Hepatocyte (in vitro differentiated cells): ENCODE data around the gene CCL3. TPM values are rescaled to one million over a fixed set of nuclear protein-coding genes. Genes with fewer than 3 reads are reported as not detected.
A peak's percentile ranks its signal among the peaks of the same experiment; 100 is the strongest.
"Not testable (repeated sequence)": the region's sequence is repeated elsewhere in the genome, so short reads cannot be mapped to it uniquely, and the experiment has no call there.

Experiments
- DNase-seq: peaks from one replicate; pipeline ENCODE4 v3.0.0-alpha.2; 2016; ENCODE audit warnings: low spot score
- H2AFZ ChIP-seq: fragments of 200-600 bp; sonication (generic); 2 replicates; pipeline ENCODE4 v1.6.0; 2016; ENCODE audit warnings: antibody characterized with exemption, mild to moderate bottlenecking
- H3K27ac ChIP-seq: fragments of 200-600 bp; sonication (generic); 2 replicates; pipeline ENCODE4 v1.5.1; 2016; ENCODE audit warnings: mild to moderate bottlenecking
- H3K27me3 ChIP-seq: fragments of 200-600 bp; sonication (generic); 2 replicates; pipeline ENCODE4 v1.6.1; 2016
- H3K36me3 ChIP-seq: fragments of 200-600 bp; sonication (generic); replicated peaks from 2 replicates; pipeline ENCODE4 v1.5.1; 2016; ENCODE audit warnings: low read depth; ENCODE audit not compliant: insufficient read depth
- H3K4me1 ChIP-seq: fragments of 200-600 bp; sonication (generic); 2 replicates; pipeline ENCODE4 v1.5.1; 2016; ENCODE audit warnings: mild to moderate bottlenecking, moderate library complexity; ENCODE audit not compliant: insufficient read depth
- H3K4me2 ChIP-seq: fragments of 200-600 bp; sonication (generic); 2 replicates; pipeline ENCODE4 v1.6.0; 2016
- H3K4me3 ChIP-seq: fragments of 200-600 bp; sonication (generic); 2 replicates; pipeline ENCODE4 v1.5.1; 2016; ENCODE audit warnings: mild to moderate bottlenecking
- H3K79me2 ChIP-seq: fragments of 200-600 bp; sonication (generic); 2 replicates; pipeline ENCODE4 v1.6.0; 2017; ENCODE audit warnings: mild to moderate bottlenecking
- H3K9me2 ChIP-seq: fragments of 200-600 bp; sonication (generic); replicated peaks from 2 replicates; pipeline ENCODE4 v1.6.0; 2017; ENCODE audit warnings: mild to moderate bottlenecking; ENCODE audit not compliant: insufficient read depth
- H3K9me3 ChIP-seq: fragments of 200-600 bp; sonication (generic); 2 replicates; pipeline ENCODE4 v1.5.1; 2016; ENCODE audit warnings: low read depth, mild to moderate bottlenecking
- H4K20me1 ChIP-seq: fragments of 200-600 bp; sonication (generic); 2 replicates; pipeline ENCODE4 v1.6.0; 2016; ENCODE audit warnings: mild to moderate bottlenecking; ENCODE audit not compliant: insufficient read depth, poor library complexity, severe bottlenecking
- EZH2 ChIP-seq: fragments of 200-600 bp; sonication (generic); IDR thresholded peaks from 2 replicates; pipeline ENCODE4 v1.6.1; 2016; ENCODE audit warnings: antibody characterized with exemption, mild to moderate bottlenecking, borderline replicate concordance
- EZH2phosphoT487 ChIP-seq: fragments of 200-600 bp; sonication (generic); IDR thresholded peaks from one replicate; pipeline ENCODE4 v1.6.1; 2018; ENCODE audit warnings: antibody characterized with exemption, mild to moderate bottlenecking, low read depth, moderate library complexity; ENCODE audit not compliant: unreplicated experiment, severe bottlenecking
- WGBS: methylation state at CpG from one replicate; pipeline ENCODE4 v1.1.6; 2016; ENCODE audit warnings: low lambda C conversion rate; ENCODE audit errors: missing lambda C conversion rate; 5-methylcytosine and 5-hydroxymethylcytosine counted together
- polyA plus RNA-seq: library from polyadenylated mRNA; unstranded; fragments of >200 nt; fragmentation: Nextera tagmentation; extraction: Ambion mirVana; gene quantifications from 2 replicates; pipeline ENCODE4 v1.2.1, GENCODE V29; 2016
- total RNA-seq: library from RNA; depleted of rRNA; stranded (reverse); fragments of >200 nt; gene quantifications from 2 replicates; pipeline ENCODE4 v1.2.3, GENCODE V29; 2014
- TF ChIP-seq, protein P1 (sequence below): fragments of 200-600 bp; sonication (generic); IDR thresholded peaks from 2 replicates; pipeline ENCODE4 v1.5.1; 2016; ENCODE audit warnings: antibody characterized with exemption, mild to moderate bottlenecking; ENCODE audit not compliant: poor library complexity

Gene CCL3
- total and polyA plus RNA-seq, 2 experiments from 2014 or later, result 12.7 to 22.2 TPM

DNA sequence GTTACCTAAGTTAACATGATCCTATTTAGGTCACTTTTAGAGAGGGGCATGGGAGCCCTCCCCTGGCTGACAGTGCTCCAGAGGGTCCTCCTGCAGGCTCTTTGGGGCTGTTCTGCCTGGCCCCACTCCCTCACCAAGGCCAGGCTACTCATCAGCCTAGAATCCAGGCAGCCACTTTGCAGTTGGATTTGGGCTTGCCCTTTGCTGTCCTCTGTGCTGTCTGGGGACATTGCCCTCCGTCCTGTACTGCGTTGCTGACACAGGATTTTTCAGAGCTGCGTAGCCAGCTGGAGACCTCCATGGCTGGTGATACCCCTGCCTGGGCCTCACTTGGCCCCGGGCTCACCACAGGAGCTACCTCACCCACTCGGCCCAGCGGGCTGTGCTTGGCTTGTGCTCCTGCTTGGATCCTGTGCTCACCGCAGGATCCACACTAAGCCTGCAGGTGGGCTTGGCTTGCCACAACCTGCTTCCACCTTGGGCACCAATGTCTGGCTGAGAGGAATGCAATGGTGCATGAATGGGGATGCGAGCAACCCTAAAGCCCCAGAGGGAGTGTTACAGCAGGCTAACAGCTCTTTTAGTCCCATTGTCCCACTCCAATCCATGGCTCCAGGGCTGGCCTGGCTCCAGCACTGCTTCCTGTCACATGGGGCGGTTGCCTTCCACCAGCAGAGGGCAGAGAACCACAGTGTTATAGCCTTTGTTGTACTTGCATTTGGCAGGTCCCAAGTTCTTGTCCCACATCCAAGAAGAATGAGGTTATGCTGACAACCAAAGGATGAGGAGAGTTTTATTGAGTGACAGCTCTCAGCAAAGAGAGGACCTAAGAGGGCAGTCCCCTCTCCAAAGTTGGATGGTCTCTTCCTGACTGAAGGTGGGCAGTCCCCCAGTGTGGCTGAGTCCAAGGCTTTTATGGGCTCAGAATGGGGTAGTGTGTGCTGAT, 35.2 kb upstream of the CCL3 start:
- TF ChIP-seq EZH2 (no peak), EZH2phosphoT487 (no peak)
- TF ChIP-seq, protein P1, sequence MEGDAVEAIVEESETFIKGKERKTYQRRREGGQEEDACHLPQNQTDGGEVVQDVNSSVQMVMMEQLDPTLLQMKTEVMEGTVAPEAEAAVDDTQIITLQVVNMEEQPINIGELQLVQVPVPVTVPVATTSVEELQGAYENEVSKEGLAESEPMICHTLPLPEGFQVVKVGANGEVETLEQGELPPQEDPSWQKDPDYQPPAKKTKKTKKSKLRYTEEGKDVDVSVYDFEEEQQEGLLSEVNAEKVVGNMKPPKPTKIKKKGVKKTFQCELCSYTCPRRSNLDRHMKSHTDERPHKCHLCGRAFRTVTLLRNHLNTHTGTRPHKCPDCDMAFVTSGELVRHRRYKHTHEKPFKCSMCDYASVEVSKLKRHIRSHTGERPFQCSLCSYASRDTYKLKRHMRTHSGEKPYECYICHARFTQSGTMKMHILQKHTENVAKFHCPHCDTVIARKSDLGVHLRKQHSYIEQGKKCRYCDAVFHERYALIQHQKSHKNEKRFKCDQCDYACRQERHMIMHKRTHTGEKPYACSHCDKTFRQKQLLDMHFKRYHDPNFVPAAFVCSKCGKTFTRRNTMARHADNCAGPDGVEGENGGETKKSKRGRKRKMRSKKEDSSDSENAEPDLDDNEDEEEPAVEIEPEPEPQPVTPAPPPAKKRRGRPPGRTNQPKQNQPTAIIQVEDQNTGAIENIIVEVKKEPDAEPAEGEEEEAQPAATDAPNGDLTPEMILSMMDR, result peak; percentile 42
- Histone ChIP-seq H4K20me1 (no peaks in the 10 kb centered on the region), H3K79me2 (no peaks in the 10 kb centered on the region), H3K9me2 (no peaks in the 10 kb centered on the region), H3K4me2 (no peak overlapping the region), H3K4me1 (peaks cover 3% of the 10 kb centered on the region), H3K4me3 (no peak overlapping the region), H3K27ac (no peak overlapping the region), H3K9me3 (no peaks in the 10 kb centered on the region), H3K27me3 (no peaks in the 10 kb centered on the region), H2AFZ (no peak overlapping the region), H3K36me3 (no peaks in the 10 kb centered on the region)
- DNase-seq, result peak; percentile 65
- WGBS, result 72% methylated on average over 9 of the region's 9 CpGs

DNA sequence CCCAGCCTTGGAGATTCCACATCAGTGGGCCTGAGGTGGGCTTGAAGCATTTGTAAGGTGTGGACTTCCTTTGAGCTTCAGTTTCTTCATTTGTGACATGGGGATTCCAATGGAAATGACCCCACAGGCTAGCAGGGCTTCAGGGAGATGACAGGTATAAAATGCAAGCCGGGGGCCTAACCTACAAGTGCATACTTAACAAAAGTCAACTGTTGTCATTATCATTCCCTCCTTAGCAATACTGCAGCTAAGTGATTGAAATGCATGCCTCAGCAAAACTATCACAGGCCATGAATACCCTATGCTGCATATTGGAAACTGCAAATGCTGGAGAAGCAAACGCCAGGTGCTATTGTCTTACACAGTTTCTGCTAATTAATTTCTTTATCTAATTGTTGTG, 33.5 kb upstream of the CCL3 start:
- Histone ChIP-seq H4K20me1 (no peaks in the 10 kb centered on the region), H3K4me1 (no peaks in the 10 kb centered on the region)
- 67% methylated on average over 2 of the region's 2 CpGs for WGBS

DNA sequence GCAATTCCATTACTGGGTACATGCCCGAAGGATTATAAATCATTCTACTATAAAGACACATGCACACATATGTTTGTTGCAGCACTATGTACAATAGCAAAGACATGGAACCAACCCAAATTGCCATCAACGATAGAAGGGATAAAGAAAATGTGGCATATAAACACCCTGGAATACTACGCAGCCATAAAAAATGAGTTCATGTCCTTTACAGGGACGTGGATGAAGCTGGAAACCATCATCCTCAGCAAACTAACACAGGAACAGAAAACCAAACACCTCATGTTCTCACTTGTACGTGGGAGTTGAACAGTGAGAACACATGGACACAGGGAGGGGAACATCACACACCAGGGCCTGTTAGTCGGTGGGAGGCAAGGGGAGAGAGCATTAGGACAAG, 31.2 kb upstream of the CCL3 start:
- H3K4me3 ChIP-seq, H3K36me3 ChIP-seq, H3K79me2 ChIP-seq, H3K27me3 ChIP-seq, H3K4me1 ChIP-seq, H4K20me1 ChIP-seq, H3K9me2 ChIP-seq, H2AFZ ChIP-seq, DNase-seq, H3K4me2 ChIP-seq, H3K27ac ChIP-seq, H3K9me3 ChIP-seq: not testable (repeated sequence)
- WGBS, result 59% methylated on average over 6 of the region's 6 CpGs

More for the DNA sequence above, 33.5 kb upstream of the CCL3 start:
- Histone ChIP-seq H3K27ac (no peak overlapping the region), H3K9me3 (no peaks in the 10 kb centered on the region), H3K4me2 (no peak overlapping the region), H3K9me2 (no peaks in the 10 kb centered on the region), H3K36me3 (no peaks in the 10 kb centered on the region), H3K79me2 (no peaks in the 10 kb centered on the region), H2AFZ (no peak overlapping the region), H3K27me3 (no peaks in the 10 kb centered on the region), H3K4me3 (no peak overlapping the region)
- TF ChIP-seq EZH2phosphoT487 (no peak), EZH2 (no peak)
- TF ChIP-seq, protein P1, result no peak
- no peak for DNase-seq

DNA sequence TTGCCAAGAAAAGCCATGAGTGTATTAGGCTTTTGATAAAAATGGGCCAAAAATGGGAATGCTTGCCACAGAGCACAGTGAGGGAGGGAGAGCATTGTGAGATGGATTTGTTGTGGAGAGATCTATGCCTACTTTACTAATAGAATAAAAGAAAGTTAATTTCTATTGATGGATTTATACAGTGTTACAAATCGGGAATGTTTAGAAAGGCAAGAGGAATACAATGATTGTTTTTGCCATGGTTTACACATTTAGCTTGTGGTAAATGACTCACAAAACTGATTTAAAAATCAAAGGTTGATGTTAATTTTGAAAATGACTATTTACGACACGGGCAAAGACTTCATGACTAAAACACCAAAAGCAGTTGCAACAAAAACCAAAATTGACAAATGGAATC, 30.3 kb upstream of the CCL3 start:
- 75% methylated on average over 3 of the region's 3 CpGs for WGBS
- no peak overlapping the region for H3K4me2 ChIP-seq
- no peaks in the 10 kb centered on the region for H3K9me2 ChIP-seq
- no peaks in the 10 kb centered on the region for H4K20me1 ChIP-seq
- no peak for DNase-seq
- no peaks in the 10 kb centered on the region for H3K9me3 ChIP-seq
- H3K27me3 ChIP-seq, result no peaks in the 10 kb centered on the region
- H3K36me3 ChIP-seq, result no peaks in the 10 kb centered on the region
- H3K4me1 ChIP-seq, result no peaks in the 10 kb centered on the region
- no peak overlapping the region for H2AFZ ChIP-seq
- H3K27ac ChIP-seq, result no peak overlapping the region
- TF ChIP-seq, protein P1, result no peak
- TF ChIP-seq EZH2phosphoT487 (no peak), EZH2 (no peak)
- H3K4me3 ChIP-seq, result no peak overlapping the region
- no peaks in the 10 kb centered on the region for H3K79me2 ChIP-seq
